ENCODE measurements around the gene KCNJ9.
"Not testable (repeated sequence)": the region's sequence is repeated elsewhere in the genome, so short reads cannot be mapped to it uniquely, and the experiment has no call there.

Gene KCNJ9

GRCh38 chr1:160120797-160121196 is 39.5 kb downstream of the KCNJ9 start:
- no peak for TF ChIP-seq CTCF (IDR thresholded peaks at IDR 0.05; ENCODE audit: borderline replicate concordance, insufficient read depth, low read depth, low read length)
- H3K4me3 ChIP-seq (ENCODE audit: low read depth, low read length): no peak overlapping the region

- H3K4me3 ChIP-seq (ENCODE audit: low read depth, low read length): no peak overlapping the region
- no peak for TF ChIP-seq CTCF (IDR thresholded peaks at IDR 0.05; ENCODE audit: borderline replicate concordance, insufficient read depth, low read depth, low read length)
Observed at GRCh38 chr1:160121388-160121787, 40.0 kb downstream of the KCNJ9 start.

GRCh38 chr1:160122978-160123495 is 41.7 kb downstream of the KCNJ9 start:
- TF ChIP-seq CTCF (IDR thresholded peaks at IDR 0.05; ENCODE audit: borderline replicate concordance, insufficient read depth, low read depth, low read length): no peak

GRCh38 chr1:160123726-160124125 is 42.4 kb downstream of the KCNJ9 start:
- no peak overlapping the region for H3K4me3 ChIP-seq (ENCODE audit: low read depth, low read length)
- no peak for TF ChIP-seq CTCF (IDR thresholded peaks at IDR 0.05; ENCODE audit: borderline replicate concordance, insufficient read depth, low read depth, low read length)

More at GRCh38 chr1:160122978-160123495, 41.7 kb downstream of the KCNJ9 start:
- H3K4me3 ChIP-seq (ENCODE audit: low read depth, low read length): no peak overlapping the region

- TF ChIP-seq CTCF (IDR thresholded peaks at IDR 0.05; ENCODE audit: borderline replicate concordance, insufficient read depth, low read depth, low read length): no peak
- no peak overlapping the region for H3K4me3 ChIP-seq (ENCODE audit: low read depth, low read length)
Observed at GRCh38 chr1:160124705-160125478, 43.6 kb downstream of the KCNJ9 start.

- TF ChIP-seq CTCF (IDR thresholded peaks at IDR 0.05; ENCODE audit: borderline replicate concordance, insufficient read depth, low read depth, low read length): no peak
- H3K4me3 ChIP-seq (ENCODE audit: low read depth, low read length): no peak overlapping the region
Observed at GRCh38 chr1:160125746-160126145, 44.4 kb downstream of the KCNJ9 start.

GRCh38 chr1:160126342-160126741 is 45.0 kb downstream of the KCNJ9 start:
- H3K4me3 ChIP-seq (ENCODE audit: low read depth, low read length): not testable (repeated sequence)
